T-helper 2 cell treated with Interferon-gamma antibody and Interleukin-4, amounts not matched to agents 5 μg/mL and 100 μg/mL, for 36 hours (primary cell): Measurements from ENCODE around the gene FUCA1.

Experiments used
- DNase-seq: peaks from one replicate; pipeline ENCODE4 v3.0.0; 2021; ENCODE audit warnings: low spot score
- H3K27ac Mint-ChIP-seq: one replicate; pipeline ENCODE4 v1.8.0; 2021; ENCODE audit warnings: mild to moderate bottlenecking, mixed read lengths
- H3K27me3 Mint-ChIP-seq: one replicate; pipeline ENCODE4 v1.8.0; 2021; ENCODE audit warnings: low read depth, mixed read lengths
- H3K36me3 Mint-ChIP-seq: one replicate; pipeline ENCODE4 v1.8.0; 2021; ENCODE audit warnings: low read depth, mixed read lengths
- H3K4me1 Mint-ChIP-seq: one replicate; pipeline ENCODE4 v1.8.0; 2021; ENCODE audit warnings: low read depth, mixed read lengths
- H3K4me3 Mint-ChIP-seq: one replicate; pipeline ENCODE4 v1.8.0; 2022; ENCODE audit warnings: mild to moderate bottlenecking, moderate library complexity, mixed read lengths
- H3K9me3 Mint-ChIP-seq: one replicate; pipeline ENCODE4 v1.8.0; 2021; ENCODE audit warnings: mixed read lengths

FUCA1 gene

GRCh38 chr1:23867895-23868556, at the start of gene FUCA1:
Gene FUCA1 (minus strand): TSS chr1:23868290. CDS start chr1:23868286, 4 bp downstream.
- Mint-ChIP-seq H3K36me3 (no peaks in the 10 kb centered on the region), H3K9me3 (no peaks in the 10 kb centered on the region), H3K27me3 (peaks cover 17% of the 10 kb centered on the region), H3K27ac (peak within 1 kb of the TSS; percentile 69), H3K4me3 (peak within 1 kb of the TSS; percentile 80), H3K4me1 (peaks cover 16% of the 10 kb centered on the region)
- DNase-seq = peak; percentile 89

DNA sequence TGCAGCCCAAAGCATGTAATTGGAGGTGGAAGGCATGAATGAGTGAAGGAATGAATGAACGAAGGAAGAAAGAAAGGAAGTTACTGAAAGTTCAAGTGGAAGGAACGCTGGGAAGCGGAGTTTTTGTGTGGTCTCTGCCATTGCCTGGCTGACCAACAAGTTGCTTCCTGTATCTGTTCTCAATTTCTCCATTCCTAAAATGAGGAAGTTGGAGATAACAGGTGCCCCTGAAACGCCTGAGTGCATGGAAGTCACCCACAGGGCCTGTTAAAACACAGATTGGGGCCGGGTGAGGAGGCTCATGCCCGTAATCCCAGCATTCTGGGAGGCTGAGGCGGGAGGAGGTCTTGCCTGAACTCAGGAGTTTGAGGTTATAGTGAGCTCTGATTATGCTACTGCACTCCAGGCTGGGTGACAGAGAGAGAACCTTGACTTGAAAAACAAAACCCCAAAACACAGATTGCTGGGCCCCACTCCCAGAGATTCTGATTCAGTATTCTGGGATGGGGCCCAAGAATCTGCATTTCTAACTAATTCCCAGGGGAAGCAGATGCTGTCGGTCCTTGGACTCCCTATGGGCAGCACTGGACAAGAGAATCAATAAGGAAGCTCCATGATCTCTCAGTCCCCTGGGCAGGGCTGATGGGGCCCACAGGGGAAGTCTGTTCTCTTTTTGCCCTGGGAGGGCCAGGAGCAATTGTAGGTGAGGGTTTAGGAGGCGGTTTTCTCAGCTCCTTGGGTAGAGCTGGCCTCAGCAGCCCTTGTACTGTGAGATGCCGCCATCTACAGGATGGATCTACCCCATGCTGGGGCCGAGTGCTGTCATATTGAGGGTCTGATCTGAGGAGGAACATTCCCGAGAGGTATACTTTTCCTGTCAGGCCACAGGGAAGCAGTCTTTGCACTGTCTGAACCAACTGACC, 48.4 kb upstream of the FUCA1 start:
- no peaks in the 10 kb centered on the region for H3K27me3 Mint-ChIP-seq

GRCh38 chr1:23915466-23915865, 47.4 kb upstream of the FUCA1 start:
- Mint-ChIP-seq H3K27ac (no peak overlapping the region), H3K4me1 (peaks cover 24% of the 10 kb centered on the region), H3K36me3 (no peaks in the 10 kb centered on the region), H3K27me3 (no peaks in the 10 kb centered on the region), H3K4me3 (no peak overlapping the region), H3K9me3 (no peaks in the 10 kb centered on the region)
- DNase-seq = no peak

More for the DNA sequence above, 48.4 kb upstream of the FUCA1 start:
- DNase-seq = peak; percentile 38
- H3K4me1 Mint-ChIP-seq = peaks cover 17% of the 10 kb centered on the region
- no peaks in the 10 kb centered on the region for H3K9me3 Mint-ChIP-seq
- H3K36me3 Mint-ChIP-seq = no peaks in the 10 kb centered on the region
- no peak overlapping the region for H3K4me3 Mint-ChIP-seq
- no peak overlapping the region for H3K27ac Mint-ChIP-seq

GRCh38 chr1:23914921-23915320, 46.8 kb upstream of the FUCA1 start:
- Mint-ChIP-seq H3K4me1 (peaks cover 25% of the 10 kb centered on the region), H3K27me3 (no peaks in the 10 kb centered on the region), H3K27ac (no peak overlapping the region), H3K4me3 (no peak overlapping the region), H3K36me3 (no peaks in the 10 kb centered on the region), H3K9me3 (no peaks in the 10 kb centered on the region)
- DNase-seq = no peak

GRCh38 chr1:23913212-23913880, 45.3 kb upstream of the FUCA1 start, which contains the start of gene CNR2:
Gene CNR2 (minus strand): TSS chr1:23913362. CDS start chr1:23875617, 37,745 bp downstream.
- Mint-ChIP-seq H3K36me3 (no peaks in the 10 kb centered on the region), H3K27me3 (no peaks in the 10 kb centered on the region), H3K27ac (peak within 1 kb of the TSS; percentile 49), H3K4me3 (peak within 1 kb of the TSS; percentile 55), H3K4me1 (peaks cover 34% of the 10 kb centered on the region), H3K9me3 (no peaks in the 10 kb centered on the region)
- no peak for DNase-seq

- H3K9me3 Mint-ChIP-seq = no peaks in the 10 kb centered on the region
- no peak overlapping the region for H3K4me3 Mint-ChIP-seq
- H3K27ac Mint-ChIP-seq = peak overlapping the region; percentile 19
- no peaks in the 10 kb centered on the region for H3K36me3 Mint-ChIP-seq
- peaks cover 34% of the 10 kb centered on the region for H3K4me1 Mint-ChIP-seq
- no peaks in the 10 kb centered on the region for H3K27me3 Mint-ChIP-seq
- no peak for DNase-seq
Observed at GRCh38 chr1:23911921-23912320, 43.8 kb upstream of the FUCA1 start.

DNA sequence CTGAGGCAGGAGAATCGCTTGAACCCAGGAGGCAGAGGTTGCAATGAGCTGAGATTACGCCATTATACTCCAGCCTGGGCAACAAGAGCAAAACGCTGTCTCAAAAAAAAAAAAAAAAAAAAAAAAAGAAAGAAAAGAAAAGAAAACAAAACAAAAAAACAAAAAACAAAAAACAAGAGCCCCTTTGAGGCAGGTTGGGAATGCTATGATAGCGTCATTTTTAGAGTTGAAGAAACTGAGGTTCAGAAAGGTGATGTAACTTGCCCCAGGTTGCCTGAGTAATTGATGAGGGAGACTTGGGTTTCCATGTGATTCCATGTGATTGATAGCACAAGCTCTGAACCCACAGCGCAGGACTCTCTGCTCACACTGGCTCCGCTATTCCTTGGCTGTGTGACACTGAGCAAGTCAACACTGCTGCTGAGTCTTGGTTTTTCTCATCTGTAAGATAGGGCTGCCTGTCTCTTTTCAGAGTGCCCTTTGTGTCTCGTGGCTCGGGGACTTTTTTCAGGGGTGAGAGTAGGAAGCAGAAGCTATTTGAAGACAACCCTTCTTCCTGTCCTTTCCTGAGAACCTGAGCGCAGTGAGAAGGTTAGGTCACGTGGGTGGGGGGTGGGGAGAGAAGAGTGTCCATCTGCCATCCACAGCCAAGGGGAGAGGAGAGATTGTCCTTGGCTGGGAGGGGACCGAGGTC, 42.6 kb upstream of the FUCA1 start:
- Mint-ChIP-seq H3K27ac (peak overlapping the region; percentile 27), H3K36me3 (no peaks in the 10 kb centered on the region), H3K4me3 (peak overlapping the region; percentile 49), H3K27me3 (no peaks in the 10 kb centered on the region), H3K4me1 (peaks cover 35% of the 10 kb centered on the region), H3K9me3 (no peaks in the 10 kb centered on the region)
- no peak for DNase-seq

- Mint-ChIP-seq H3K36me3 (no peaks in the 10 kb centered on the region), H3K27ac (no peak overlapping the region)
- no peak for DNase-seq
Observed at GRCh38 chr1:23910144-23910543, 42.1 kb upstream of the FUCA1 start.

DNA sequence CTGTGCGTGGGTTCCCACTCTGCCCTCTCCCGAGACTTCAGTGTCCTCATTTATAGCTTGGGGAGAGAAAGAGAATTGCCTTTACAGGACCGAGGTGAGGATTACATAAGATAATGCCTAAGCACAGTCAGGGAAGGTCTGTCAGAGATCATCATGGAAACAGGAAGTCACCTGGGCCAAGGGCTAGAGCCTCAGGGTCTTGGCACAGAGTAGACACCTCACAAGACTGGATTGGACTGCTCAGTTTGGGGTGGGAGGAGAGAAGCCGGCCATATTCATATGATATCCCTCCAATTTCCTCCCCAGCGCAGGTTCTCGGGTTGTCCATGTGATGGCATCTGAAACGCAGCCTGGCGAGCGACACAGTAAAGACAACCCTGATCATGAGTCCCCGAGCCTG, 41.3 kb upstream of the FUCA1 start:
- DNase-seq = no peak
- Mint-ChIP-seq H3K4me3 (peak overlapping the region; percentile 2), H3K27ac (peak overlapping the region; percentile 72), H3K27me3 (peaks cover 2% of the 10 kb centered on the region), H3K36me3 (no peaks in the 10 kb centered on the region), H3K9me3 (no peaks in the 10 kb centered on the region), H3K4me1 (peaks cover 43% of the 10 kb centered on the region)

More at GRCh38 chr1:23910144-23910543, 42.1 kb upstream of the FUCA1 start:
- Mint-ChIP-seq H3K27me3 (no peaks in the 10 kb centered on the region), H3K4me3 (peak overlapping the region; percentile 32), H3K9me3 (no peaks in the 10 kb centered on the region), H3K4me1 (peaks cover 38% of the 10 kb centered on the region)

DNA sequence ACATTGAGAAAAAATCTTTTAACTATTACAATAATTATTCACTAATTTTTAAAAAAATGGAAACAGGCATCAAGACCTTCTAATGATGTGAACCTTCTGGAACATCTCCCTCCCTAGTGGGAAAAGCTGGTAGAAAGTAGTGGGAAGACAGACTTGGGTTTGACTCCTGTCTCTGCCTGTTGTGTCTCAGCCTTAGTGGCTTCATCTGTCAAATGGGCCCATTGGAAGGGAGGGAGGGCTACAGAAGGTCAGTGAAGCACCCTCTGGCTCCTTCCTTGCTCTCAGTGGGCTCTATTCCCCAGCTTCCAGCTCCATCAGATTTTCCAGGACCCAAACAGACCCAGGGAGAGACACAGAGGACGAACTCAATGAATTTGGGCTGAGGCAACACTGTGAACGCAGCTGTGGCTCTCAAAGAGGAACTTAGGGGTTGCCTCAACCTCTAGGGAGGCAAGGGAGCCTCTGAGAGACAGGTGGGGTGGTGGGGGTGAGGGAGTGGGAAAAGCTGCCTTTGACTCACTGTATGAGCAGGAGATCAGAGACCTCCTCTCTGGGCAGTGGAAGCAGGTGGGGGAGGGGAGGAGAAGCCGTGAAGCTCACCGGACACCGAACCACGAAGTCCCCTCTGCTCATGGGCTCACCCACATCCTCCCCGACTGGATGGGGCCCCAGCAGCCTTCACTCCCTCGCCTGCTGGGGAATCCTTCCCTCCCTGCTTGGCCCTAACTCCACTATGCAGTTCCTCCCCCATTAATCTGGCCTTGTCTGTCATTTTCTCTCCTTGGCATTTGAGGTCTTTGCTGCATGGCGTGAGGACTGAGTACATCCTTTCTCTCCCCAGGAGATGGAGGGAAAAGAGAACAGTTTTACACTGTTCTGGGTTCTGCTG, 40.6 kb upstream of the FUCA1 start:
- DNase-seq = no peak
- Mint-ChIP-seq H3K27ac (peak overlapping the region; percentile 72), H3K27me3 (peaks cover 7% of the 10 kb centered on the region), H3K4me3 (peak overlapping the region; percentile 50), H3K36me3 (no peaks in the 10 kb centered on the region), H3K9me3 (no peaks in the 10 kb centered on the region), H3K4me1 (peaks cover 42% of the 10 kb centered on the region)

DNA sequence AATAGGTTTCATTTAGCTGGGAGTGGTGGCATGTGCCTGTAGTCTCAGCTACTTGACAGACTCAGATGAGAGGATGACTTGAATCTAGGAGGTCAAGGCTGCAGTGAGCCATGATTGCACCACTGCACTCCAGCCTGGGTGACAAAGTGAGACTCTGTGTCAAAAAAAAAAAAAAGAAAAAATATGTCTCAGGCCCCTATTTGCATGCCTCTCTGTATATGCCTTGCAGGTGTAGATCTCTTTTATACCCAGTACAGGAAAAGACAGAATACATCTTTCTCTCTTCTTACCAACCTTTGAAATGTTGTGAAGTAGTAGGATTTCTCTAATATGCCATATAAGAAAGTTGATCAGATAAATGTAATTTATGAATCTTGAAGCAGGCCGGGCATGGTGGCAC, 38.6 kb upstream of the FUCA1 start:
- H3K36me3 Mint-ChIP-seq = no peaks in the 10 kb centered on the region
- no peak for DNase-seq
- H3K4me3 Mint-ChIP-seq = no peak overlapping the region
- H3K27ac Mint-ChIP-seq = no peak overlapping the region
- no peaks in the 10 kb centered on the region for H3K9me3 Mint-ChIP-seq
- peaks cover 20% of the 10 kb centered on the region for H3K27me3 Mint-ChIP-seq
- peaks cover 38% of the 10 kb centered on the region for H3K4me1 Mint-ChIP-seq

- Mint-ChIP-seq H3K4me3 (no peak overlapping the region), H3K4me1 (peaks cover 29% of the 10 kb centered on the region), H3K27me3 (peaks cover 29% of the 10 kb centered on the region), H3K36me3 (no peaks in the 10 kb centered on the region), H3K9me3 (no peaks in the 10 kb centered on the region), H3K27ac (no peak overlapping the region)
- DNase-seq = no peak
Observed at GRCh38 chr1:23905461-23906025, 37.5 kb upstream of the FUCA1 start.
